HEK293 (cell line): Measurements from ENCODE around the gene RAET1L.

Experiments
- ZFP69B ChIP-seq: fragments of 450-650 bp; formaldehyde crosslinking; IDR thresholded peaks from 2 replicates; pipeline ENCODE4 v1.5.1; 2016; ENCODE audit warnings: missing biosample characterization, missing genetic modification characterization
- TF ChIP-seq, protein P1 (sequence below): fragments of 450-650 bp; formaldehyde crosslinking; IDR thresholded peaks from 2 replicates; pipeline ENCODE4 v1.5.1; 2016; ENCODE audit warnings: missing biosample characterization, missing genetic modification characterization

DNA sequence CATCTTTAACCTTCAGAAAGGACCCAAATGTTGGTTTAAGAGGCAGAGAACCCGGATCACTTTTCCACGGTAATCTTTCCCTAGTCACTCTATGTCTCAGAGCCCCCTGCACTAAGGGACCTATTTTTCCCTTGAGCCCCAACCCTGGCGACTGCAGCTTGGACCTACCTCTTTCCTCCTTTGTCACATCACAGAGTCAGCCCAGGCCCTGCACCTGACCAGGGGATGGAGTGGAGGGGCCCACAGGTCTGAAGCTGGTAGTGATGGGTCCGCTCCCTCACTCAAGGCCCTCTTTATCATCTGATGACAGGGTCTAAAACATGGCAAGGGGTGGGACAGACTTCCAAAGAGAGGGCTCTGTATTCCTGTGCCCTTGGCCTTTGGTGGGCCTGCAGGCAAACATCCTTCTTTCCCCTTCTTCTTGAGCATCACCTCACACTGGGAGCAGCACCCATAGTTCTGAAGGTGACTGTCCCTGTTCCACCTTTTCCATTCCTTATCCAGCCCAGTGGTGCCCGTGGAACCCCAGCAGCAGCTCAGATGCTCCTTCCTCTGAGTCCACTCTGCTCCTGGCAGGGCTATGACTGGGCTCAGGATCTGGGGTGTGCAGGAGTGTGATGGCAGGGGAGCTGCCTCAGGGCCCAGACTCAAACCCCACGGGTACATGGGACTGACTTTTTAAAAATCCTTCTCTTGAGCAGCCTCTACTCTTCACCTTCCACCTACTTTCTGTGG lies 6.3 kb downstream of the RAET1L start:
- TF ChIP-seq, protein P1, sequence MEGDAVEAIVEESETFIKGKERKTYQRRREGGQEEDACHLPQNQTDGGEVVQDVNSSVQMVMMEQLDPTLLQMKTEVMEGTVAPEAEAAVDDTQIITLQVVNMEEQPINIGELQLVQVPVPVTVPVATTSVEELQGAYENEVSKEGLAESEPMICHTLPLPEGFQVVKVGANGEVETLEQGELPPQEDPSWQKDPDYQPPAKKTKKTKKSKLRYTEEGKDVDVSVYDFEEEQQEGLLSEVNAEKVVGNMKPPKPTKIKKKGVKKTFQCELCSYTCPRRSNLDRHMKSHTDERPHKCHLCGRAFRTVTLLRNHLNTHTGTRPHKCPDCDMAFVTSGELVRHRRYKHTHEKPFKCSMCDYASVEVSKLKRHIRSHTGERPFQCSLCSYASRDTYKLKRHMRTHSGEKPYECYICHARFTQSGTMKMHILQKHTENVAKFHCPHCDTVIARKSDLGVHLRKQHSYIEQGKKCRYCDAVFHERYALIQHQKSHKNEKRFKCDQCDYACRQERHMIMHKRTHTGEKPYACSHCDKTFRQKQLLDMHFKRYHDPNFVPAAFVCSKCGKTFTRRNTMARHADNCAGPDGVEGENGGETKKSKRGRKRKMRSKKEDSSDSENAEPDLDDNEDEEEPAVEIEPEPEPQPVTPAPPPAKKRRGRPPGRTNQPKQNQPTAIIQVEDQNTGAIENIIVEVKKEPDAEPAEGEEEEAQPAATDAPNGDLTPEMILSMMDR (tag by site-specific recombination) = no peak
- no peak for TF ChIP-seq ZFP69B (tag by site-specific recombination)
